Inferior parietal cortex (tissue), 1 donor: Measurements from ENCODE around the gene TWNK.
A peak's percentile ranks its signal among the peaks of the same experiment; 100 is the strongest.
"Not testable (repeated sequence)": the region's sequence is repeated elsewhere in the genome, so short reads cannot be mapped to it uniquely, and the experiment has no call there.

Experiments
- DNase-seq: peaks from one replicate; pipeline ENCODE4 v3.0.0-alpha.2; 2016; ENCODE audit errors: extremely low spot score

The TWNK gene

GRCh38 chr10:100972904-100973535 lies 14.3 kb upstream of the TWNK start:
- DNase-seq = no peak

GRCh38 chr10:100975397-100975796 lies 11.9 kb upstream of the TWNK start:
- not testable (repeated sequence) for DNase-seq

- DNase-seq = no peak
These were observed 10.4 kb upstream of the TWNK start for GRCh38 chr10:100976906-100977305.

GRCh38 chr10:100977436-100977835 lies 9.9 kb upstream of the TWNK start:
- no peak for DNase-seq

GRCh38 chr10:100978121-100978900 lies 9.0 kb upstream of the TWNK start:
- DNase-seq = no peak

DNA sequence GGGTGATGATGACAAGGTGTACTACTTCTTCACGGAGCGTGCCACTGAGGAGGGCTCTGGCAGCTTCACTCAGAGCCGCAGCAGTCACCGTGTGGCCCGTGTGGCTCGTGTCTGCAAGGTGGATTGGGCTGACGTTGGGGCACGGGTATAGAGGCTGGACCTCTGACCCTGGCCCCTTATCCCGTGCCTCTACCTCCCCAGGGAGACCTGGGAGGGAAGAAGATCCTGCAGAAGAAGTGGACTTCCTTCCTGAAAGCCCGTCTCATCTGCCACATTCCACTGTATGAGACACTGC lies 8.5 kb upstream of the TWNK start:
- DNase-seq = no peak

DNA sequence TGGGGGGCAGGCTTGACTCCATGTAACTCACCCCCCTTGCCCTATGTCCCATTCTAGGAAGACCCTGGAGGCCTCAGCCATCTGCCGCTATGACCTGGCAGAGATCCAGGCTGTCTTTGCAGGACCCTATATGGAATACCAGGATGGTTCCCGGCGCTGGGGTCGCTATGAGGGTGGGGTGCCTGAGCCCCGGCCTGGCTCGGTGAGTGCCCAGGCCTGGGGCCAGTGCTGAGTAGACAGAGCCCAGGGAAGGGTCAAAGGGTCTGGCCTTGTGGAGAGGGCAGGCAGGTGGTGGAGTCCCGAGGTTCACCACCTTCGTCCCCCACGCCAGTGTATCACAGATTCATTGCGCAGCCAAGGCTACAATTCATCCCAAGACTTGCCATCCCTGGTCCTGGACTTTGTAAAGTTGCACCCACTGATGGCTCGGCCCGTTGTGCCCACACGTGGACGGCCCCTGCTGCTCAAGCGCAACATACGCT lies 7.5 kb upstream of the TWNK start:
- DNase-seq = no peak

DNA sequence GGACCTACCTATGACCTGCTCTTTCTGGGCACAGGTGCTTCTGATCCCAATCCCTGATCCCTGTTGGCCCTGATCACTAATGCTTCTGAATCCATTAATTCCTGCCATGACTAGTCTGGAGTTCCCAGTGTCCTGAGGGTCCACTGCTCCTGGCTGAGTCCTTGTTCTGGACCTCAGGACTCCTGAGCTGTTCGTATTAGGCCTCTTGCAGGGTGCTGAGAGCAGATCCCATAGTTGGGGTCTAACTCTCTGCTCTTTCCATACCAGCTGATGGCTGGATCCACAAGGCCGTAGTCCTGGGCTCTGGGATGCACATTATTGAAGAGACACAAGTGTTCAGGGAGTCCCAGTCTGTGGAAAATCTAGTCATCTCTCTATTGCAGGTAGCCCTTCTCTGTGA lies 7.0 kb upstream of the TWNK start:
- DNase-seq = no peak

DNA sequence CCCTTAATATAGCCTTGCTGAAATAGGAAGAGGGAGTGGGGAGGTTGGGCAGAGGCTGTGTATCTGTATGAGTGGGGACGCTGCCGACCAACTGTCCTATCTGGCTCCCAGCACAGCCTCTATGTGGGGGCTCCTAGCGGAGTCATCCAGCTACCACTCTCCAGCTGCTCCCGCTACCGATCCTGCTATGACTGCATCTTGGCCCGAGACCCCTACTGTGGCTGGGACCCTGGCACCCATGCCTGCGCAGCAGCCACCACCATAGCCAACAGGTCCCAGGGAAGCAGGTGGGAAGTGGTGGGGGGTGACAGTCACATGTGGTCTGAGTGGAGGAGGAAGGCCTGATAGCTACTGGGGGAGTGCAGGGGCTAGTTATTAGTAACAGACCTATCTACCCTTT lies 6.6 kb upstream of the TWNK start:
- no peak for DNase-seq

- DNase-seq = no peak
These were observed 6.1 kb upstream of the TWNK start for GRCh38 chr10:100981178-100981772.

GRCh38 chr10:100982916-100983830 lies 4.2 kb upstream of the TWNK start:
- DNase-seq = no peak

GRCh38 chr10:100983868-100984671 lies 3.3 kb upstream of the TWNK start:
- no peak for DNase-seq

DNA sequence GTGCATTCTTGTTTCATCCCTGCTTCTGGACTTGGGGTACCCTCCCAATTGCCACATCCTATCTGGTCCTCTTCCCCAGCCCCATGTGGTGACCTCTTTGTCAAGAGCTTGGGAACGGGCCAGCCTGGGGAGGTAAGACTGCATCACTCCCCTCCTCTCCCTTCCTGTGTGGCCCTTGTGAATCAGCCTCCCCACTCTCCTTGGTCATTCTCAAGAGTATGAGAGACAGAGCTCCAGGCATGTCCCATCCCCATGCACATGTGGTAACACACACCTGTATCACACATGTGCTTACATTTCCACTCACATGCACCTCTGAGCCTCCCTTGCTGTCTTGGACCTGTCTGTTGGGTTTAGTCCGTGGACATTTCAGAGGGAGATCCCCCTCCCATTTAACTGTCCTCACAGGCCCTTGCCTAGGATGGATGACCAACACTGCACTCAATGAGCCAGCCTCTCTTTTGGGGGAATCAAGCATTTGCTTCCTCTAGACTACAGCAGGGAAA lies 2.6 kb upstream of the TWNK start:
- DNase-seq = no peak

GRCh38 chr10:100985336-100985735 lies 2.0 kb upstream of the TWNK start:
- DNase-seq = no peak

DNA sequence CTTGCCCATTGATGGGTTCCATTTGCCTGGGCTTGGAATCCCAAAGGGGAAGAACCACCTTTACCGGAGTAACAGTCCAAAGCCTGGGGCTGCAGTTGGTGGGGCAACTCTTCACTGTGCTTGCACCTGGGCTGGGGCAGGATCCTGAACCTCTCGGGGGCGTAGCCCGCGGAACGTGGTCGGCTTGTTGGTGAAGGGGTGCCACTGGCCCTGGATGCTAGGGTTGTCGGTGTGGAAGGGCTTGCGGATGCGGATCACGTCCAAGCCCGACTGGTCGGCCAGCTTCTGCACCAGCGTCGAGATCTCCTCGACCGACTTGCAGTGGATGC lies 756 bp upstream of the TWNK start:
- DNase-seq = no peak

DNA sequence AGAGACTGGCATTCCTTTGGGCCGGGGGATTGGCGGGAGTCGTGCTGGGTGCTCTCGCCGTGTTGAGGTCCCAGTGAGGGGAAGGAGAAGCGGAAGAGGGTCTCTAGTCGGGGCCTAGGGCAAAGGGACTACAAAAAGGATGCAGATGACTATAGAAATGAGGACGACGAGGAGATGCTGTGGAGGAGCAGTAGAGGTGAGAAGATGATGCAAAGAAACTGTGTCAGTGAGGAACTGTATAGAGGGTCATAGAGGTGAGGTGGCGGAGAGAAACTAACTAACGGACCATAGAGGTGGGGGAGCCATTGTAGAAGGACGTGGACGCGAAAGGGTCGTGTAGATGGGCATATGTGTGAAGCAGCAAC lies 324 bp downstream of the TWNK start:
- no peak for DNase-seq

DNA sequence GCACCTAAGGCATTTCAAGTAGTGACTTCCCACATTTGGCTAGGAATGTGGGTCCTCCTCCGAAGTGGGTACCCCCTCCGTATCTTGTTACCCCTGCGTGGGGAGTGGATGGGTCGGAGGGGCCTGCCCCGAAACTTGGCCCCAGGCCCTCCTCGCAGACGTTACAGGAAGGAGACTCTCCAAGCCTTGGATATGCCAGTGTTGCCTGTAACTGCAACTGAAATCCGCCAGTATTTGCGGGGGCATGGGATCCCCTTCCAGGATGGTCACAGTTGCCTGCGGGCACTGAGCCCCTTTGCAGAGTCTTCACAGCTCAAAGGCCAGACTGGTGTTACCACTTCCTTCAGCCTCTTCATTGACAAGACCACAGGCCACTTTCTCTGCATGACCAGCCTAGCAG lies 823 bp downstream of the TWNK start:
- no peak for DNase-seq

DNA sequence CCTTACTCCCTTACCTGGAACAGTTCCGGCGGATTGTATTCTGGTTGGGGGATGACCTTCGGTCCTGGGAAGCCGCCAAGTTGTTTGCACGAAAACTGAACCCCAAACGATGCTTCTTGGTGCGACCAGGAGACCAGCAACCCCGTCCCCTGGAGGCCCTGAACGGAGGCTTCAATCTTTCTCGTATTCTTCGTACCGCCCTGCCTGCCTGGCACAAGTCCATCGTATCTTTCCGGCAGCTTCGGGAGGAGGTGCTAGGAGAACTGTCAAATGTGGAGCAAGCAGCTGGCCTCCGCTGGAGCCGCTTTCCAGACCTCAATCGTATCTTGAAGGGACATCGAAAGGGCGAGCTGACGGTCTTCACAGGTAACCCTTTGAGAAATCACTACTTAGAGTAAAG lies 1.7 kb downstream of the TWNK start:
- no peak for DNase-seq

DNA sequence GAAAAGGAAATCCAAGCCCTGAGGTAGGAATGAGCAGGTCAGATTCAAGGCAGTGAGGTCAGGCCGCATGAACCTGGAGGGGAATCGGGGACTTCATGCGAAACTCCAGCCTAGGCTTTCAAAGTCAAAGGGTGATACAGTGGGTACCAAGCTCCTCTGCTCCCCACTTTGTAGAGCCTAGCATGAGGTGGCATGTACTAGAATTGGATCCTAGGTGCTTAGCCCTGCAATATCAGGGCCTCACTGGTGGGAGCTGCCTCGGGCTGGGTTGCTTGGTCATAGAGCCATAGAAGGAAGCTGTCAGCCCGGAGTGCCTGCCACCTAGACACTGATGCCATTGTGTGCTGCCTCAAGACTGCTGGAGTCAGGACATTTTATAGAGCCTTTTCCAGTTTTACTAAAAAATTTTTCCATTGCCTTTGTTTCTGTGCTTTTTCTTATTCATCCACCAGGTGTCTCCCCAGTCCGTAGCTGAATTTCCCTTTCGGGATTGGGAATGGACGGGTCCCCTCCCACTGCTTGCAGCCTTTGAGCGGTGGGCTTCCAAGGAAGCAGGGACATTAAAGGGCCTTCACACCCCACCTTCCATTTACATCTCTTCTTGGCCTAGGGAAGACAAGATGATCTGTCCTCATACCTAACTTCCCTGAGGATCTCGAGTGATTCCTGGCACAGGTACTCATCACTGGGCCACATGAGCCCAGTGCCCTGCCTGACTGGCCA lies 6.8 kb downstream of the TWNK start:
- DNase-seq = peak; percentile 86

GRCh38 chr10:100995181-100995580 lies 7.8 kb downstream of the TWNK start:
- no peak for DNase-seq
